Trophoblast cell (in vitro differentiated cells and primary cell): Measurements from ENCODE around the gene EVI2A.

Source experiments
- DNase-seq, 2 donors: peaks; one replicate each; pipeline ENCODE4 v3.0.0-alpha.2; 2016
- H2AFZ ChIP-seq: 2 replicates; pipeline ENCODE4 v1.6.1; 2013; ENCODE audit warnings: low read length, moderate library complexity, mild to moderate bottlenecking; ENCODE audit not compliant: insufficient read depth, poor library complexity
- H2AK5ac ChIP-seq: 2 replicates; pipeline ENCODE4 v1.6.1; 2013; ENCODE audit warnings: mild to moderate bottlenecking, low read length
- H2BK120ac ChIP-seq: 2 replicates; pipeline ENCODE4 v1.6.1; 2013; ENCODE audit warnings: low read length, mild to moderate bottlenecking, moderate library complexity; ENCODE audit not compliant: insufficient read depth, poor library complexity
- H2BK12ac ChIP-seq: 2 replicates; pipeline ENCODE4 v1.6.1; 2013; ENCODE audit warnings: mild to moderate bottlenecking, low read length, moderate library complexity
- H2BK5ac ChIP-seq: 2 replicates; pipeline ENCODE4 v1.6.1; 2013; ENCODE audit warnings: low read length, low read depth, moderate library complexity, mild to moderate bottlenecking; ENCODE audit not compliant: poor library complexity
- H3K14ac ChIP-seq: 2 replicates; pipeline ENCODE4 v1.6.1; 2013; ENCODE audit warnings: mild to moderate bottlenecking, low read length
- H3K18ac ChIP-seq: 2 replicates; pipeline ENCODE4 v1.6.1; 2013; ENCODE audit warnings: mild to moderate bottlenecking, low read length
- H3K23ac ChIP-seq: 2 replicates; pipeline ENCODE4 v1.6.1; 2013; ENCODE audit warnings: low read length
- H3K27ac ChIP-seq: 2 replicates; pipeline ENCODE4 v1.5.1; 2013; ENCODE audit warnings: low read depth, mild to moderate bottlenecking, inconsistent platforms, low read length, moderate library complexity
- H3K27me3 ChIP-seq: 2 replicates; pipeline ENCODE4 v1.6.1; 2013; ENCODE audit warnings: inconsistent platforms, mild to moderate bottlenecking, low read length, moderate library complexity; ENCODE audit not compliant: insufficient read depth
- H3K36me3 ChIP-seq, 2 experiments: 1 replicate in 1 of 2; 2 replicates in 1 of 2; pipeline ENCODE4 v1.6.1; 2013; ENCODE audit warnings: low read length in 2 of 2, mild to moderate bottlenecking in 2 of 2, moderate library complexity in 1 of 2; ENCODE audit not compliant: insufficient read depth in 2 of 2, control insufficient read depth in 1 of 2
- H3K4ac ChIP-seq: 2 replicates; pipeline ENCODE4 v1.6.1; 2013; ENCODE audit warnings: low read depth, mild to moderate bottlenecking, low read length, moderate library complexity
- H3K4me1 ChIP-seq, 2 experiments: 1 replicate in 1 of 2; 2 replicates in 1 of 2; pipeline ENCODE4 v1.6.1; 2013; ENCODE audit warnings: low read length in 2 of 2, mild to moderate bottlenecking in 2 of 2, moderate library complexity in 1 of 2; ENCODE audit not compliant: insufficient read depth in 2 of 2, control insufficient read depth in 1 of 2
- H3K4me2 ChIP-seq: 2 replicates; pipeline ENCODE4 v1.6.1; 2013; ENCODE audit warnings: inconsistent platforms, mild to moderate bottlenecking, low read length, moderate library complexity
- H3K4me3 ChIP-seq: 2 replicates; pipeline ENCODE4 v1.5.1; 2013; ENCODE audit warnings: mild to moderate bottlenecking, low read depth, low read length, inconsistent platforms
- H3K79me1 ChIP-seq: one replicate; pipeline ENCODE4 v1.6.1; 2013; ENCODE audit warnings: low read length
- H3K79me2 ChIP-seq: 2 replicates; pipeline ENCODE4 v1.6.1; 2013; ENCODE audit warnings: low read length, mild to moderate bottlenecking; ENCODE audit not compliant: control insufficient read depth, insufficient read depth, poor library complexity
- H3K9ac ChIP-seq: 2 replicates; pipeline ENCODE4 v1.6.1; 2013; ENCODE audit warnings: mild to moderate bottlenecking, low read length
- H3K9me3 ChIP-seq: 2 replicates; pipeline ENCODE4 v1.6.1; 2013; ENCODE audit warnings: low read depth, mild to moderate bottlenecking, control low read depth, inconsistent platforms, low read length; ENCODE audit not compliant: insufficient read depth
- H4K12ac ChIP-seq: 2 replicates; pipeline ENCODE4 v1.6.1; 2013; ENCODE audit warnings: low read depth, mild to moderate bottlenecking, low read length, moderate library complexity
- H4K8ac ChIP-seq: 2 replicates; pipeline ENCODE4 v1.6.1; 2013; ENCODE audit warnings: low read depth, mild to moderate bottlenecking, low read length, moderate library complexity
- H4K91ac ChIP-seq: one replicate; pipeline ENCODE4 v1.6.1; 2013; ENCODE audit warnings: low read depth, mild to moderate bottlenecking, low read length, moderate library complexity
- WGBS: extraction: QIAGEN DNeasy Blood & Tissue Kit; methylation state at CpG from one replicate; pipeline ENCODE4 v1.1.7; 2013; ENCODE audit warnings: missing lambda C conversion rate; ENCODE audit not compliant: insufficient read length, insufficient coverage; ENCODE audit errors: extremely low coverage; 5-methylcytosine and 5-hydroxymethylcytosine counted together

The EVI2A gene

DNA sequence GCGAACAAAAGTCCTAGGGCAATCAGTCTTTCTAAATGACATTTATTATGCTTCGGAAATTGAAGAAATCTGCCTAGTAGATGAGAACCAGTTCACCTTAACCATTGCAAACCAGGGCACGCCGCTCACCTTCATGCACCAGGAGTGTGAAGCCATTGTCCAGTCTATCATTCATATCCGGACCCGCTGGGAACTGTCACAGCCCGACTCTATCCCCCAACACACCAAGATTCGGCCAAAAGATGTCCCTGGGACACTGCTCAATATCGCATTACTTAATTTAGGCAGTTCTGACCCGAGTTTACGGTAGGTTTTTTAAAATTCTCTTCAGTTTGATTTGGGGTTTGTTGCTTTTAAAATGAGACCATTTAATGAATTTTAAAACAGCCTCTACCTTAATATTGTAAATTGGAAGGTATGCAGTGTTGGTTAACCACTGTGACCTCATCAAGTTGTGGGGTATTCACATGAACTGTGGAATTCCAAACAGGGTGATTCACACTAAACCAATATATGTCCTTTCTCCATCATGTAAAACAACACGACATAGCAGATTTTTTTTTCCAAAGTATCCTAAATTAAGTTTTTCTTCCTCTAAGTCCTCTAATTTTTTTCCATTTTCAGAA is 6.2 kb upstream of the EVI2A start:
- H3K23ac ChIP-seq = no peak overlapping the region
- H4K91ac ChIP-seq = no peak overlapping the region
- no peak overlapping the region for H2BK120ac ChIP-seq
- DNase-seq = no peak
- no peak overlapping the region for H3K27ac ChIP-seq
- no peak overlapping the region for H4K12ac ChIP-seq
- H3K18ac ChIP-seq = no peak overlapping the region
- H2AFZ ChIP-seq = no peak overlapping the region
- peaks cover 5 to 11% of the 10 kb centered on the region in 2 experiments for H3K36me3 ChIP-seq
- no peak overlapping the region for H2BK5ac ChIP-seq
- no peak overlapping the region for H3K4me2 ChIP-seq
- no peak overlapping the region for H3K4ac ChIP-seq
- H4K8ac ChIP-seq = no peak overlapping the region
- no peaks in the 10 kb centered on the region for H3K9me3 ChIP-seq
- H3K27me3 ChIP-seq = no peaks in the 10 kb centered on the region
- no CpG with 5 or more reads among the region's 12 CpGs for WGBS
- H2BK12ac ChIP-seq = no peak overlapping the region
- peaks cover 0 to 5% of the 10 kb centered on the region in 2 experiments for H3K4me1 ChIP-seq
- no peak overlapping the region for H2AK5ac ChIP-seq
- no peaks in the 10 kb centered on the region for H3K79me2 ChIP-seq
- H3K14ac ChIP-seq = no peak overlapping the region
- H3K4me3 ChIP-seq = no peak overlapping the region
- no peaks in the 10 kb centered on the region for H3K79me1 ChIP-seq
- no peak overlapping the region for H3K9ac ChIP-seq

GRCh38 chr17:31323551-31323950 is 2.1 kb upstream of the EVI2A start:
- H3K23ac ChIP-seq = no peak overlapping the region
- H3K79me1 ChIP-seq = no peaks in the 10 kb centered on the region
- no peak overlapping the region for H2BK12ac ChIP-seq
- H3K27me3 ChIP-seq = no peaks in the 10 kb centered on the region
- H3K18ac ChIP-seq = no peak overlapping the region
- no peak overlapping the region for H3K9ac ChIP-seq
- H2AK5ac ChIP-seq = no peak overlapping the region
- H2BK5ac ChIP-seq = no peak overlapping the region
- no peak overlapping the region for H2BK120ac ChIP-seq
- peaks cover 0 to 4% of the 10 kb centered on the region in 2 experiments for H3K4me1 ChIP-seq
- no peak overlapping the region for H3K4me3 ChIP-seq
- H3K36me3 ChIP-seq = peaks cover 5 to 10% of the 10 kb centered on the region in 2 experiments
- H4K91ac ChIP-seq = no peak overlapping the region
- no peaks in the 10 kb centered on the region for H3K9me3 ChIP-seq
- H3K79me2 ChIP-seq = no peaks in the 10 kb centered on the region
- no peak for DNase-seq
- no peak overlapping the region for H4K8ac ChIP-seq
- H3K27ac ChIP-seq = no peak overlapping the region
- H2AFZ ChIP-seq = no peak overlapping the region
- no peak overlapping the region for H3K4me2 ChIP-seq
- no peak overlapping the region for H4K12ac ChIP-seq
- H3K14ac ChIP-seq = no peak overlapping the region
- no peak overlapping the region for H3K4ac ChIP-seq

DNA sequence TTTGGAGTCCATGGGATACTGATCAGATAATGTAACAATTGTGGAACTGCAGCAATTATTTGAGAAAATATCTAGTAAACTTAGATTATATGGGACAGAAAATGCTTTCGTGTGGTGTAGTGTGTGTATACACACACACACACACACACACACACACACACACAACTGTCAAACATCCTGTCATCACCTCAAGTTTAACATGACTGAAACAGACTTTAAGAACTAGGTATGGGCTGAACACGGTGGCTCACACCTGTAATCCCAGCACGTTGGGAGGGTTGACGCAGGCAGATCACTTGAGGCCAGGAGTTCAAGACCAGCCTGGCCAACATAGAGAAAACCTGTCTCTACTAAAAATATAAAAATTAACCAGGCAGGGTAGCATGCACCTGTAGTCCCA is 544 bp upstream of the EVI2A start:
- Histone ChIP-seq H2BK12ac (no peak overlapping the region), H4K12ac (no peak overlapping the region), H2AK5ac (no peak overlapping the region), H3K79me2 (no peaks in the 10 kb centered on the region), H3K79me1 (no peaks in the 10 kb centered on the region), H3K4me3 (no peak overlapping the region), H3K27ac (no peak overlapping the region), H3K18ac (no peak overlapping the region), H3K27me3 (no peaks in the 10 kb centered on the region), H4K91ac (no peak overlapping the region), H3K4me2 (no peak overlapping the region), H2BK5ac (no peak overlapping the region), H2AFZ (no peak overlapping the region), H3K23ac (no peak overlapping the region), H2BK120ac (no peak overlapping the region), H3K9ac (no peak overlapping the region), H3K4ac (no peak overlapping the region), H3K36me3 (peaks cover 4 to 6% of the 10 kb centered on the region in 2 experiments), H3K14ac (no peak overlapping the region), H4K8ac (no peak overlapping the region), H3K4me1 (no peaks in the 10 kb centered on the region), H3K9me3 (no peaks in the 10 kb centered on the region)
- DNase-seq = no peak
- no CpG with 5 or more reads among the region's 4 CpGs for WGBS

- WGBS = no CpG with 5 or more reads among the region's 1 CpG
- Histone ChIP-seq H2AFZ (no peak overlapping the region), H3K4me3 (no peak overlapping the region), H3K79me1 (no peaks in the 10 kb centered on the region), H3K9ac (no peak overlapping the region), H4K12ac (no peak overlapping the region), H2BK12ac (no peak overlapping the region), H3K9me3 (no peaks in the 10 kb centered on the region), H3K27ac (no peak overlapping the region), H3K4ac (no peak overlapping the region), H3K36me3 (no peaks in the 10 kb centered on the region), H3K4me2 (no peak overlapping the region), H4K8ac (no peak overlapping the region), H3K4me1 (no peaks in the 10 kb centered on the region), H4K91ac (no peak overlapping the region), H2BK5ac (no peak overlapping the region), H3K14ac (no peak overlapping the region), H3K18ac (no peak overlapping the region), H3K79me2 (no peaks in the 10 kb centered on the region), H3K27me3 (no peaks in the 10 kb centered on the region), H2BK120ac (no peak overlapping the region), H2AK5ac (no peak overlapping the region), H3K23ac (no peak overlapping the region)
- no peak for DNase-seq
Measured at GRCh38 chr17:31320791-31321190, 631 bp downstream of the EVI2A start.
